ENCODE results near the gene DEFB118. TPM values are rescaled to one million over a fixed set of nuclear protein-coding genes. Genes with fewer than 3 reads are reported as not detected.
"Not testable (repeated sequence)": the region's sequence is repeated elsewhere in the genome, so short reads cannot be mapped to it uniquely, and the experiment has no call there.

Gene DEFB118
- total and polyA plus RNA-seq, 8 donors, result not detected

- no peaks in the 10 kb centered on the region for H3K36me3 ChIP-seq
- no peak for ATAC-seq
- no peak overlapping the region for H3K4me3 ChIP-seq
- H3K4me1 ChIP-seq, result no peaks in the 10 kb centered on the region
- H3K9me3 ChIP-seq, result no peaks in the 10 kb centered on the region
- no peak for FAIRE-seq
- no peaks in the 10 kb centered on the region for H3K27me3 ChIP-seq
- intact Hi-C loops (cut with DNase I), result no loop called here
- TF ChIP-seq CTCF (IDR thresholded peaks at IDR 0.05), result no peak
- no peak for DNase-seq
- WGBS, 2 donors, result 30 to 48% methylated on average over 4 of the region's 4 CpGs
- no peak overlapping the region for H3K27ac ChIP-seq
These were observed 5.1 kb upstream of the DEFB118 start for GRCh38 chr20:31363295-31363694.

- DNase-seq; H3K36me3 ChIP-seq; H3K4me3 ChIP-seq; H3K4me1 ChIP-seq; H3K9me3 ChIP-seq; intact Hi-C loops (cut with DNase I); H3K27me3 ChIP-seq; H3K27ac ChIP-seq; FAIRE-seq; ATAC-seq: not testable (repeated sequence)
- WGBS, 2 donors, result 40 to 54% methylated on average over 5 of the region's 5 CpGs
These were observed 4.1 kb upstream of the DEFB118 start for GRCh38 chr20:31364272-31364671.

GRCh38 chr20:31374346-31374745 is 5.9 kb downstream of the DEFB118 start:
- intact Hi-C loops (cut with DNase I), result no loop called here

GRCh38 chr20:31390490-31390889 is 22.1 kb downstream of the DEFB118 start, which contains the start of gene DEFB119:
Gene DEFB119 (minus strand): TSS chr20:31390590. CDS start chr20:31390483, 107 bp downstream.
- no peak for FAIRE-seq
- intact Hi-C loops (cut with DNase I), result no loop called here
- 22 to 32% methylated on average over 1 of the region's 1 CpG for WGBS, 2 donors
- DNase-seq, result no peak
- H3K27ac ChIP-seq, result no peak within 1 kb of the TSS
- no peaks in the 10 kb centered on the region for H3K9me3 ChIP-seq
- H3K36me3 ChIP-seq, result no peaks in the 10 kb centered on the region
- H3K4me3 ChIP-seq, result no peak within 1 kb of the TSS
- no peak for TF ChIP-seq CTCF (IDR thresholded peaks at IDR 0.05)
- H3K4me1 ChIP-seq, result no peaks in the 10 kb centered on the region
- ATAC-seq, result no peak
- H3K27me3 ChIP-seq, result no peaks in the 10 kb centered on the region

More at GRCh38 chr20:31374346-31374745, 5.9 kb downstream of the DEFB118 start:
- H3K36me3 ChIP-seq, result no peaks in the 10 kb centered on the region
- DNase-seq, result no peak
- no peak overlapping the region for H3K27ac ChIP-seq
- no peaks in the 10 kb centered on the region for H3K27me3 ChIP-seq
- no peak overlapping the region for H3K4me3 ChIP-seq
- 42 to 52% methylated on average over 2 of the region's 2 CpGs for WGBS, 2 donors
- no peaks in the 10 kb centered on the region for H3K4me1 ChIP-seq
- FAIRE-seq, result no peak
- no peaks in the 10 kb centered on the region for H3K9me3 ChIP-seq
- ATAC-seq, result no peak
- no peak for TF ChIP-seq CTCF (IDR thresholded peaks at IDR 0.05)

- Histone ChIP-seq H3K4me1 (no peaks in the 10 kb centered on the region), H3K4me3 (no peak overlapping the region), H3K27ac (no peak overlapping the region), H3K36me3 (no peaks in the 10 kb centered on the region), H3K9me3 (no peaks in the 10 kb centered on the region), H3K27me3 (no peaks in the 10 kb centered on the region)
- intact Hi-C loops (cut with DNase I), result no loop called here
- ATAC-seq (no peak), DNase-seq (no peak), FAIRE-seq (no peak)
- no peak for TF ChIP-seq CTCF (IDR thresholded peaks at IDR 0.05)
- 26 to 54% methylated on average over 2 of the region's 2 CpGs for WGBS, 2 donors
These were observed 24.4 kb downstream of the DEFB118 start for GRCh38 chr20:31392836-31393235.

All from pancreas (tissue), 10 donors.